ENCODE results near the gene RASSF5.

DNA sequence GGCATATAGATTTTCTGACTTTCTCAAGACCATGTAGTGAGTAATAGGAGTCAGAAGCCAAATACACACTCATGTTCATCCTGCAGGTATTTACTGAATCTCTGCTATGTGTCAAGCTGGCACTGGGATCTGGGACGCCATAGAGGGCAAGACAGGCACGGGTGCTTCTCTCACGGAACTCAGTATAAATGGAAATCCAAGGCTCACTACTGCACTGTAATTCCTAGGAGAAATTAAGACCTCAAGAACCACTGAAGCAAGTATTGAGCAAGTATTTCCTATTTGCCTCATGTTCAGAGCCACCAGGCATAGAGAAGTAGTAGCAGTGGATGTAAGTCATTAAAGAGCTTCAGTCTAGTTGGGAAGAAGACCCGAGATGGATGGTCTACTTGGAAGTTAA lies 66.0 kb downstream of the RASSF5 start:
- TF ChIP-seq, protein P1, sequence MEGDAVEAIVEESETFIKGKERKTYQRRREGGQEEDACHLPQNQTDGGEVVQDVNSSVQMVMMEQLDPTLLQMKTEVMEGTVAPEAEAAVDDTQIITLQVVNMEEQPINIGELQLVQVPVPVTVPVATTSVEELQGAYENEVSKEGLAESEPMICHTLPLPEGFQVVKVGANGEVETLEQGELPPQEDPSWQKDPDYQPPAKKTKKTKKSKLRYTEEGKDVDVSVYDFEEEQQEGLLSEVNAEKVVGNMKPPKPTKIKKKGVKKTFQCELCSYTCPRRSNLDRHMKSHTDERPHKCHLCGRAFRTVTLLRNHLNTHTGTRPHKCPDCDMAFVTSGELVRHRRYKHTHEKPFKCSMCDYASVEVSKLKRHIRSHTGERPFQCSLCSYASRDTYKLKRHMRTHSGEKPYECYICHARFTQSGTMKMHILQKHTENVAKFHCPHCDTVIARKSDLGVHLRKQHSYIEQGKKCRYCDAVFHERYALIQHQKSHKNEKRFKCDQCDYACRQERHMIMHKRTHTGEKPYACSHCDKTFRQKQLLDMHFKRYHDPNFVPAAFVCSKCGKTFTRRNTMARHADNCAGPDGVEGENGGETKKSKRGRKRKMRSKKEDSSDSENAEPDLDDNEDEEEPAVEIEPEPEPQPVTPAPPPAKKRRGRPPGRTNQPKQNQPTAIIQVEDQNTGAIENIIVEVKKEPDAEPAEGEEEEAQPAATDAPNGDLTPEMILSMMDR (IDR thresholded peaks at IDR 0.05), result no peak
- TF ChIP-seq POLR2A (IDR thresholded peaks at IDR 0.05), result no peak
